ENCODE results near the gene DCDC2B.

DCDC2B gene

GRCh38 chr1:32197837-32198236, 11.1 kb upstream of the DCDC2B start:
- no peak overlapping the region for H3K9ac ChIP-seq (ENCODE audit: low read length)
- DNase-seq = no peak
- peaks cover 8% of the 10 kb centered on the region for H3K36me3 ChIP-seq (replicated peaks; ENCODE audit: insufficient read depth, low read length)
- H4K20me1 ChIP-seq (ENCODE audit: insufficient read depth, low read length) = peaks cover 22% of the 10 kb centered on the region
- H3K9me2 ChIP-seq (replicated peaks; ENCODE audit: insufficient read depth, low read length) = no peaks in the 10 kb centered on the region
- H3K4me1 ChIP-seq (ENCODE audit: low read length) = peaks cover 55% of the 10 kb centered on the region
- no peak overlapping the region for H2AFZ ChIP-seq (ENCODE audit: low read length)
- no peak overlapping the region for H3K27ac ChIP-seq (ENCODE audit: low read length)
- H3K4me2 ChIP-seq (ENCODE audit: low read depth, low read length) = no peak overlapping the region
- peaks cover 29% of the 10 kb centered on the region for H3F3A ChIP-seq (ENCODE audit: insufficient read depth, low read length)
- TF ChIP-seq CTCF (IDR thresholded peaks at IDR 0.05; ENCODE audit: low read length) (no peak), EZH2 (optimal IDR thresholded peaks at IDR 0.05; ENCODE audit: low read depth, low read length) (no peak), EZH2phosphoT487 (IDR thresholded peaks at IDR 0.05; ENCODE audit: low read length) (no peak)
- H3K4me3 ChIP-seq (ENCODE audit: low read length) = no peak overlapping the region
- H3K79me2 ChIP-seq (ENCODE audit: low read length) = no peaks in the 10 kb centered on the region
- H3K27me3 ChIP-seq (replicated peaks; ENCODE audit: insufficient read depth, low read length) = 0 out of 2 replicates have a peak, but pooled peaks cover 3% of the 10 kb centered on the region
- no peaks in the 10 kb centered on the region for H3K9me3 ChIP-seq (replicated peaks; ENCODE audit: insufficient read depth, low read length)

GRCh38 chr1:32198237-32199042, 10.4 kb upstream of the DCDC2B start:
- no peak overlapping the region for H3K4me2 ChIP-seq (ENCODE audit: low read depth, low read length)
- 0 out of 2 replicates have a peak, but pooled peaks cover 3% of the 10 kb centered on the region for H3K27me3 ChIP-seq (replicated peaks; ENCODE audit: insufficient read depth, low read length)
- no peak overlapping the region for H3K9ac ChIP-seq (ENCODE audit: low read length)
- no peaks in the 10 kb centered on the region for H3K9me3 ChIP-seq (replicated peaks; ENCODE audit: insufficient read depth, low read length)
- H3K79me2 ChIP-seq (ENCODE audit: low read length) = no peaks in the 10 kb centered on the region
- peaks cover 8% of the 10 kb centered on the region for H3K36me3 ChIP-seq (replicated peaks; ENCODE audit: insufficient read depth, low read length)
- H3K4me1 ChIP-seq (ENCODE audit: low read length) = peaks cover 55% of the 10 kb centered on the region
- TF ChIP-seq EZH2phosphoT487 (IDR thresholded peaks at IDR 0.05; ENCODE audit: low read length) (no peak), CTCF (IDR thresholded peaks at IDR 0.05; ENCODE audit: low read length) (no peak), EZH2 (optimal IDR thresholded peaks at IDR 0.05; ENCODE audit: low read depth, low read length) (no peak)
- DNase-seq = no peak
- no peak overlapping the region for H3K4me3 ChIP-seq (ENCODE audit: low read length)
- H4K20me1 ChIP-seq (ENCODE audit: insufficient read depth, low read length) = peaks cover 22% of the 10 kb centered on the region
- no peak overlapping the region for H2AFZ ChIP-seq (ENCODE audit: low read length)
- no peak overlapping the region for H3K27ac ChIP-seq (ENCODE audit: low read length)
- H3K9me2 ChIP-seq (replicated peaks; ENCODE audit: insufficient read depth, low read length) = no peaks in the 10 kb centered on the region
- H3F3A ChIP-seq (ENCODE audit: insufficient read depth, low read length) = peaks cover 29% of the 10 kb centered on the region

GRCh38 chr1:32199043-32199716, 9.7 kb upstream of the DCDC2B start:
- no peak overlapping the region for H3K4me2 ChIP-seq (ENCODE audit: low read depth, low read length)
- no peak overlapping the region for H3K9ac ChIP-seq (ENCODE audit: low read length)

More at GRCh38 chr1:32199043-32199716, 9.7 kb upstream of the DCDC2B start:
- TF ChIP-seq EZH2 (optimal IDR thresholded peaks at IDR 0.05; ENCODE audit: low read depth, low read length) = no peak
- H3F3A ChIP-seq (ENCODE audit: insufficient read depth, low read length) = peaks cover 29% of the 10 kb centered on the region
- H3K27ac ChIP-seq (ENCODE audit: low read length) = no peak overlapping the region
- H2AFZ ChIP-seq (ENCODE audit: low read length) = no peak overlapping the region
- H3K36me3 ChIP-seq (replicated peaks; ENCODE audit: insufficient read depth, low read length) = peaks cover 3% of the 10 kb centered on the region
- no peaks in the 10 kb centered on the region for H3K9me2 ChIP-seq (replicated peaks; ENCODE audit: insufficient read depth, low read length)
- peaks cover 22% of the 10 kb centered on the region for H4K20me1 ChIP-seq (ENCODE audit: insufficient read depth, low read length)
- peaks cover 52% of the 10 kb centered on the region for H3K4me1 ChIP-seq (ENCODE audit: low read length)
- 0 out of 2 replicates have a peak, but pooled peaks cover 3% of the 10 kb centered on the region for H3K27me3 ChIP-seq (replicated peaks; ENCODE audit: insufficient read depth, low read length)
- H3K9me3 ChIP-seq (replicated peaks; ENCODE audit: insufficient read depth, low read length) = no peaks in the 10 kb centered on the region
- DNase-seq = no peak
- H3K79me2 ChIP-seq (ENCODE audit: low read length) = no peaks in the 10 kb centered on the region
- H3K4me3 ChIP-seq (ENCODE audit: low read length) = no peak overlapping the region

Data from MM.1S (cell line).